DLD1 (cell line): Measurements from ENCODE around the gene ATXN2L.

Source experiments
- in situ Hi-C: cut with HindIII; loops from 2 replicates; pipeline ENCODE4 v1.10.0; 2017; ENCODE audit warnings: low sequenced_read_pairs

ATXN2L gene

GRCh38 chr16:28883221-28883996 is 60.6 kb downstream of the ATXN2L start:
- in situ Hi-C loops: no loop called here

GRCh38 chr16:28884045-28884444 is 61.2 kb downstream of the ATXN2L start:
- in situ Hi-C loops: no loop called here
